UCSD-AML1 (cell line): ENCODE measurements around the gene EPN2.

Source experiments
- DNase-seq: peaks from one replicate; lab custom pipeline; 2025; ENCODE audit not compliant: unreplicated experiment; lab: John Stamatoyannopoulos, UW

The EPN2 gene

GRCh38 chr17:19363114-19363438 is 125.9 kb downstream of the EPN2 start:
- no peak for DNase-seq

GRCh38 chr17:19363460-19364035 is 126.4 kb downstream of the EPN2 start:
- no peak for DNase-seq

GRCh38 chr17:19364699-19365498 is 127.7 kb downstream of the EPN2 start:
- DNase-seq: no peak

- DNase-seq: no peak
Observed at GRCh38 chr17:19365499-19365817, 128.3 kb downstream of the EPN2 start.

- no peak for DNase-seq
Observed at GRCh38 chr17:19365833-19366636, 128.9 kb downstream of the EPN2 start.

- no peak for DNase-seq
Observed at GRCh38 chr17:19366637-19366972, 129.4 kb downstream of the EPN2 start.

- DNase-seq: no peak
Observed at GRCh38 chr17:19368229-19368628, 131.1 kb downstream of the EPN2 start.

GRCh38 chr17:19369107-19369778 is 132.1 kb downstream of the EPN2 start:
- no peak for DNase-seq

- no peak for DNase-seq
Observed at GRCh38 chr17:19369846-19370492, 132.8 kb downstream of the EPN2 start.

GRCh38 chr17:19370493-19370960 is 133.4 kb downstream of the EPN2 start:
- DNase-seq: peak; percentile 78

- DNase-seq: peak; percentile 51
Observed at GRCh38 chr17:19371259-19372010, 134.3 kb downstream of the EPN2 start.

- DNase-seq: no peak
Observed at GRCh38 chr17:19372011-19372370, 134.8 kb downstream of the EPN2 start.

- no peak for DNase-seq
Observed at GRCh38 chr17:19372439-19372838, 135.3 kb downstream of the EPN2 start.

- no peak for DNase-seq
Observed at GRCh38 chr17:19372866-19373504, 135.8 kb downstream of the EPN2 start.

GRCh38 chr17:19374136-19374535 is 137.0 kb downstream of the EPN2 start:
- DNase-seq: no peak

GRCh38 chr17:19375732-19376131 is 138.6 kb downstream of the EPN2 start:
- no peak for DNase-seq

- no peak for DNase-seq
Observed at GRCh38 chr17:19376811-19377210, 139.6 kb downstream of the EPN2 start.

- DNase-seq: peak; percentile 99
Observed at GRCh38 chr17:19377602-19378415, 140.6 kb downstream of the EPN2 start.
